HG03097 (cell line): ENCODE measurements around the gene TEX13A.
"Not testable (repeated sequence)": the region's sequence is repeated elsewhere in the genome, so short reads cannot be mapped to it uniquely, and the experiment has no call there.

Source experiments
- ATAC-seq: cut with Tn5 transposase; IDR thresholded peaks from one replicate; pipeline ENCODE4 v1.9.1; 2021; ENCODE audit not compliant: unreplicated experiment, low FRiP score

Gene TEX13A, protein sequence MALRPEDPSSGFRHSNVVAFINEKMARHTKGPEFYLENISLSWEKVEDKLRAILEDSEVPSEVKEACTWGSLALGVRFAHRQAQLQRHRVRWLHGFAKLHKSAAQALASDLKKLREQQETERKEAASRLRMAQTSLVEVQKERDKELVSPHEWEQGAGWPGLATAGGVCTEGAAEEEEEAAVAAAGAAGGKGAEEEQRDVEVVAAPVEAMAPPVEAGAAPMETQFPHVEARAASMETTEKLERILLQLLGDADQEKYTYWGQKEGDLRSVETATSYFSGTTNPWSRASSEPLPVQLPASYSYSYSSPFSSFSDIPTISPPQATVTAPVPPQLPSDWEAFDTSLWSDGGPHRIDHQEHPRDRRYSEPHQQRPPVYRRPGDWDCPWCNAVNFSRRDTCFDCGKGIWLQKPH

DNA sequence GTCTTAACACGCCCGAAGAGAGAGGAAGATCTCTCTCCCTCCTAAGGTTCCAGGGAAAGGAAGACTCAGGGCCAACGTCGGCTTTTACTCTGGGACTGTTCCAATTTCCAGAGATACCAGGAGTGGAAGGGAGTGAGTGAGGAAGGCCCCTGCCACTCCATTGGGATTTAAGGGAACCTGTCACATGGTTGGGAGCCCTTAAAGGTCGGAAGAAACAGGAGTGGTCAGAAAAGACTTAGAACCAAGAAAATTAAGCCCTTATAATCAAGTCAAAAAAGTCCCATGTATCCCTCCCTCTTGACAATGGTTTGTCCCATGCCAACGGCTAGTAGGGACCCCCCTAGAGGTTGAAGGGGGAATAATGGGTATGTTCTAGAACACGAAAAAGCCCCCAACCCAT is at the start of gene TEX13A:
TEX13A (minus strand) TSS at position 59 of the 400 bp plus-strand sequence. CDS start 297 bp downstream, outside the sequence.
- ATAC-seq = no peak

DNA sequence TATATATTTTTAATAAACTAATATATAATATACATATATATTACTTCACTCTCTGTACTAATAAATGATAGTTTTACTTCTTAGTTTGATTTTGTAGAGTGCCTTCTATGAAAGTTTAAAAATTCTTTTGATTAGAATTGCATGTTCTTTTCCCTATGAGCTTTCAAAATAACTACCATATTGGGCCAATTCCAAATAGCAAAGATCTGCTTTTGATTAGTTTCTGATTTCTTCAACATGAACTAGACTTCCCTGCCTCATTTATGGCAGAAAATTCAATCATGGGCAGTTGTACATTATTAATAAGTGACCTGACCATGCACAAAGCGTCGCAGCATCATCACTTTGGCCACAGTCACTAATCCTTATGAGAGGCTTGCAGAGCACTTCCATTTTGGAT is 48.9 kb upstream of the TEX13A start:
- no peak for ATAC-seq

DNA sequence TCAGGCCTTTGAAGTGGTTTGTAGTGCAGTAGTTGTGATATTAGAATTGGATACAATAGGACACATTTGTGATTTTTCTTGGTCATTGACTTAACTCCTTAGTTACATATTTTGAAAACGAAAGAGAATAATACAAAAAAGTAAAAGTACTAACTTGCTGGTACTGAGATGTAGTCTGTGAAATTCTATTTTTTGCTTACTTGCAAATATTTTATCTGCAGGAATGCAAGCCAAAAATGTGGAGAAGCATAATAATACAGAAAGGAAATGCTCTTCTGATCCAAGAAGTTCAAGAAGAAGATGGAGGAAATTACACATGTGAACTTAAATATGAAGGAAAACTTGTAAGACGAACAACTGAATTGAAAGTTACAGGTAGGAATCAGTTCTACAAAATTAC is 46.7 kb upstream of the TEX13A start:
- ATAC-seq = no peak

DNA sequence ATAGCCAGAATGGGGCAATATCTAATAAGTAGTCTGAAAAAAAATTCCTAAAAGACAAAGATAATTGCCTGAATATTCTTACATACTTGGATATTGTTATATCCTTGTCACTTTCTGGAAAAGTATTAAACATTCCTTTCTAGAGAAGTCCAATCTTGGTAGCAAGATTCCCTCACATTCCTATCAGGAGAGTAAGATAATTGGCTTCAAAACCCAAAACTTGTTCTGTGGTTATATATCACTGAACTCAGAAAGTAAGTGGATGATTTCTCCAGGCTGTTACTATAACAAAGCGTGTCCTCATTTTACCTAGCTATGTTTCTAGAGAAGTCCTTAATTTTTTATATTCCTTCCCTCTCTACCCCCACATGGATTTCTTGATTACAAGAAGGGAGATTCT is 46.0 kb upstream of the TEX13A start:
- ATAC-seq = no peak

DNA sequence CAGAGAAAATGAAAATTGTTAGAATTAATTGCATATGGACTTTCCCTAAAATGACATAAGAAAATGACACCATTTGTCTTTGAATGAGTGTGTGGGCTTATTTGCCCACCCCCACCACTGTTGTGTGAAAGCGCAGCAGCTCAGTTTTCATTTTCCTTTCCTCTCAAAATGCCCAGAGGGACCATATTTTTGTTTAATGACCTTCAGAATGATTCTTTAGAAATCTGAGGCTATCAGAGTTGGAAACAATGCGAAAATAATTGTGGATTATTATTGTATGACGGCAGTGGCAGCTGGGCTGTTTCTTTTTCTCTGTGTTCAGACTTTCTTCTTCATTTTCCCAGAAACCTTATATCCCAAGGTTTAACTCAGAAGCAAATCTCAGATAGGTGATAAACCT is 44.6 kb upstream of the TEX13A start:
- ATAC-seq = no peak

DNA sequence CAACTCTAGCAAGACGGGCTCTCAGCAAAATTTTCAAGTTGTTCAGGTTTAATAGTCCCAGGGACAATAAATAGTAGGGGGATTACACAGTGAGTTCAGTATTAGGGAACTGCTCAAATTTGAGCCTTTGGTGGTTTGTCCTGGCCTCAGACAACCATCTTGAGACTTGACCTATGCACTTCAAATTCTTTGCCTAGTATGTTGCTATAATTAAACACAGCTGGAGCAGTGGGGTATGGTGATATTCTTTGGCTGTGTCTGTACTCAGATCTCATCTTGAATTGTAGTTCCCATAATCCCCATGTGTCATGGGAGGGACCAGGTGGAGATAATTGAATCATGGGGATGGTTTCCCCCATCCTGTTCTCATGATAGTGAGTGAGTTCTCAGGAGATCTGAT is 43.3 kb upstream of the TEX13A start:
- no peak for ATAC-seq

DNA sequence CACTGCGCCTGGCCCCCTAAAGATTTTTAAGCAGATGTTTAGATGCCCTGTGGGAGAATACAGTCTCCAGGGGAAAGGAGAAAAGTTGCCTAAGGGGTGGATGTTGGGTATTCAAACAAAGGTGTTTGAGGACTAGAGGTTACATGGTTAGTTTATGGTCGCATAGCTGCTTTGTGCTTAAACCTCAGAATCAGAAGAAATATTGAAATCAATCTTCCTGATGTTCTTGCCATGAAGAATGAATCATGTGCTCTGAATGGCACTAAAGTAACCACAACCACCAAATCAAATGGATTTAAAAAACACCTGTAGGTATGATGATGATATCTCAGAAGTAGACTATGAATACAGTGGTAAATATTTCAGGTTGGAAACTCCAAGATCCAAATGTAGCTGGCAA is 42.7 kb upstream of the TEX13A start:
- ATAC-seq = no peak

DNA sequence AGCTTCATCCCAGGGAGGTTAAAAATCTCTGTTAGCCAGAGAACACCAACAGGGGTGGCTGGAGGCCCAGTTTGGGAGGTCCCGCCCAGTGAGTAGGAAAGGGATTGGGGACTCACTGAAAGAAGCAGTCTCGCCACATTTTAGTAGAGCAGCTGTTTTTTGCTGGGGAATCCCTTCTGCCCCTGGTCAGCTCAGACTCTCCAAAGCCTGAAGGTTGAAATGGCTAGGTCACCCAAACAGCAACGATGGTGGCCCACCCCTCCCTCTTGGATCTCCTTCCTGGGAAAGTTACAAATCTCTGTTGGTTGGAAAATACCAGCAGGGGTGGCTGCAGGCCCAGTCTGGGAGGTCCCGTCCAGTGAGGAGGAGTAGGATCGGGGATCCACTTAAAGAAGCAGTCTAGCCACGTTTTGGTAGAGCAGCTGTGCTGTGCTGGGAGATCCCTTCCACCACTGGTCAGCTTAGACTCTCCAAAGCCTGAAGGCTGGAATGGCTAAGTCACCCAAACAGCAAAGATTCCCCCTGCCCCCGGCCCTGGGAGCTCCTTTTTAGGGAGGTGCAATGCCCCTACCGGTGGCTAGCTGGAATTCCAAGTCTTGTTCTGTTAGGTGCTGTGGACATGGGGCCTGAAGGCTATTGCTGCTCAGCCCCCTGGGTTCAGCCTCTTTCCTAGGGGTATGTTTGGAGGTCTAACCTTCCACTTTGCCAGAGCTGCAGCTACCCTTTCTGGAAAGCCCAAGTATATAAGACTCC is 40.0 kb upstream of the TEX13A start:
- no peak for ATAC-seq

DNA sequence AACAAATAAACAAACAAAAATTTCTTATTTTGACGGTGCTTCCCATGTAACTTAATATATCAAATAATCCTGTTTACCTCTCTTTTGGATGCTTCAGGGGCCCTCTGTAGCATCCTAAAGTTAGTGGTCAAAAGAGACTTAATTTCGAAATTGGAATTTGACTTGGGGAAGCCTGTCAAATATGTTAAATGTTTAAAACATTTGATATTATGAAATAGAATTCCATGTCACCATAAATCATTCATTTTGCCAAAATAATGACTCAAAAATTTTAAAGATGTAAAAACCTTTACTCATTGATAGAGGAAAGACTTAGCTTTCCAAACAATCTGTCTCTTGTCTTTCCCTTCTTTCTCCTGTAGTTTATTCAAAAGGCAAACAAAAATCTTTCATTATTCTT is 20.6 kb upstream of the TEX13A start:
- no peak for ATAC-seq

DNA sequence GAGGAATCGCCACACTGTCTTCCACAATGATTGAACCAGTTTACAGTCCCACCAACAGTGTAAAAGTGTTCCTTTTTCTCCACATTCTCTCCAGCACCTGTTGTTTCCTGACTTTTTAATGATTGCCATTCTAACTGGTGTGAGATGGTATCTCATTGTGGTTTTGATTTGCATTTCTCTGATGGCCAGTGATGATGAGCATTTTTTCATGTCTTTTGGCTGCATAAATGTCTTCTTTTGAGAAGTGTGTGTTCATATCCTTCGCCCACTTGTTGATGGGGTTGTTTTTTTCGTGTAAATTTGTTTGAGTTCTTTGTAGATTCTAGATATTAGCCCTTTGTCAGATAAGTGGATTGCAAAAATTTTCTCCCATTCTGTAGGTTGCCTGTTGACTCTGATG is 16.9 kb upstream of the TEX13A start:
- ATAC-seq = not testable (repeated sequence)

DNA sequence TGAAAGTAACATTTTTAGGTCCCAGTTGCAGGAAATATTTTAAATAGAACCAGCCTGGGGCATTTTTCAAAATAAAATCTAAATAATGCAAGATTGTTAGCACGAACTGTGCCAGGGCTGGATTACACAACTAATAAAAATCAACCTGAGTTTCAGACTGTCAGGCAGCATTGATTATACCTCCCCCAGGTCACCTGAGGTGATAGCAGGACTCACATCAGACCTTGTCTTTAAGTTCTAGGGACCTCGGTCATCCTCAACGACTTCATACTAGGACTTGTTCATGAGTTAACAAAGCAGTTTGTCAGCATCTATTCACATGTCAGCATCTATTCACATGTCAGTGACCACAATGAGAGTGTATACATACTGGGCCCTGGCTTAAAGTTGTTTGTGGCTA is 8.7 kb upstream of the TEX13A start:
- no peak for ATAC-seq

DNA sequence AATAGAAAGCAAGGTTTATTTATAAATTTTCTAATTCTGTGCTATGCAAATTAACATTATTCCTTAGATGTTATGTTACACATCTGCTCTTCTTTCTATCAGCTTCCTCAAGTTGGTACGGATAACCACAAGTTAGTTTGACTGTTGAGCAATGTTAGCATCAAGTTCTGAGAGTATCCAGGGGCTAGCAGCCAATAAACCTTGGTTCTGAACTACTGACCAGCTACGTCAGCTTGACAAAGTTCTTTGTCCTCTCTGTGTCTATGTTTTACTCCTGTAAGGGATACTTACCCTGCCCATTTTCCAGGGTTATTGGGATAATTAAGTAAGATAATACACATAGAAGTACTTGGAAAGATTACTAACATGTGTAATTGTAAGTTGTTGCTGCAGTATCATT is 8.1 kb upstream of the TEX13A start:
- no peak for ATAC-seq

DNA sequence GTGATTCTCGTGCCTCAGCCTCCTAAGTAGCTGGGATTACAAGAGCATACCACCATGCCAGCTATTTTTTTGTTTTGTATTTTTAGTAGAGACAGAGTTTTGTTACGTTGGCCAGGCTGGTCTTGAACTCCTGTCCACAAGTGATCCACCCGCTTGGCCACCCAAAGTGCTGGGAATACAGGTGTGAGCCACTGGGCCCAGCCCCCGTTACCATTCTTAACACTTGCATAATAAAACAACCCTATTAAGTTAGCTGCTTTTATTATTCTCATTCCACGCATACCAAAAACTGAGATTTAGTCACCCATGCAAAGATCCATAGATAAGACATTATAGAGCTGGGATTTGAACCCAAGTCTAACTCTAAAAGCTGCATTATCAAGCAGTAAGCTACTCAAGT is 6.0 kb upstream of the TEX13A start:
- ATAC-seq = no peak

DNA sequence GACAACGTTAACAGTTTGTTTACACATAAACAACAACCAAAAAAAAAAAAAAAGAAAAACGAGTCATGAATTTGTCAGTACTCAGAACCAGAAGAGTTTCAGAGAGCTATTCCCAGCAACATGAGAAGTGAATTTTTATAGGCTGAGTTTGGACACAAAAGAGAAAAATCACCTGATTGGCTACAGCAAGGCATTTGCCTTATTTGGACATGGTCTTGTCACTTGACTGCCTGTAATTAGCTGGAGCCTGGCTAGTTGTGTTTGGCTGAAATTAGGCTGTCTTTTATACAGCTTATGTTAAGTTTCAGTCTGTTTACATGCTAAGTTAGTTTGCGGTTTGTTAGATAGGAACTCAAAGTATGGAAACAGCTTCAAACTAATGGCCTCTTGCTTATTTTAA is 880 bp upstream of the TEX13A start:
- ATAC-seq = no peak

DNA sequence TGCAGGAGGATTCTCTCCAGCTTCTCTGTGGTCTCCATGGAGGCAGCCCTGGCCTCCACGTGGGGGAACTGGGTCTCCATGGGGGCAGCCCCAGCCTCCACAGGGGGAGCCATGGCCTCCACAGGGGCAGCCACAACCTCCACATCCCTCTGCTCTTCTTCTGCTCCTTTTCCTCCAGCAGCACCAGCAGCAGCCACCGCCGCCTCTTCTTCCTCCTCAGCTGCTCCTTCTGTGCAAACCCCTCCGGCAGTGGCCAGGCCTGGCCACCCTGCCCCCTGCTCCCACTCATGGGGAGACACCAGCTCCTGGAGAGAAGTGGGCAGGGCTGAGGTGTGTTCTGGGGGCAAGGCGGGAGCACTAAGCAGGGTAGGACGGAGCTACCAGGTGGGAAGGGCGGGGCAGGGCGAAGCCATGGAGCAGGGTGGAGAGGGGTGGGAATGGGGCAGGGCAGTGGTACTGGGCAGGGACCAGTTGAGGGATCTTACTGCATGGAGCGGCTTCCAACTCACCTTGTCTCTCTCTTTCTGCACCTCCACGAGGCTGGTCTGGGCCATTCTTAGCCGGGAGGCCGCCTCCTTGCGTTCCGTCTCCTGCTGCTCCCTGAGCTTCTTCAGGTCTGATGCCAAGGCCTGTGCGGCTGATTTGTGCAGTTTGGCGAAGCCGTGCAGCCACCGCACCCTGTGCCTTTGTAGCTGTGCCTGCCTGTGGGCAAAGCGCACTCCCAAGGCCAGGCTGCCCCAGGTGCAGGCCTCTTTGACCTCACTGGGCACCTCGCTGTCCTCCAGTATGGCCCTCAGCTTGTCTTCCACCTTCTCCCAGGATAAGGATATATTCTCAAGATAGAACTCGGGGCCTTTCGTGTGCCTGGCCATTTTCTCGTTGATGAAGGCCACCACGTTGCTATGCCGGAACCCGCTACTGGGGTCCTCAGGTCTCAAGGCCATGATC is 766 bp downstream of the TEX13A start:
- ATAC-seq = no peak

DNA sequence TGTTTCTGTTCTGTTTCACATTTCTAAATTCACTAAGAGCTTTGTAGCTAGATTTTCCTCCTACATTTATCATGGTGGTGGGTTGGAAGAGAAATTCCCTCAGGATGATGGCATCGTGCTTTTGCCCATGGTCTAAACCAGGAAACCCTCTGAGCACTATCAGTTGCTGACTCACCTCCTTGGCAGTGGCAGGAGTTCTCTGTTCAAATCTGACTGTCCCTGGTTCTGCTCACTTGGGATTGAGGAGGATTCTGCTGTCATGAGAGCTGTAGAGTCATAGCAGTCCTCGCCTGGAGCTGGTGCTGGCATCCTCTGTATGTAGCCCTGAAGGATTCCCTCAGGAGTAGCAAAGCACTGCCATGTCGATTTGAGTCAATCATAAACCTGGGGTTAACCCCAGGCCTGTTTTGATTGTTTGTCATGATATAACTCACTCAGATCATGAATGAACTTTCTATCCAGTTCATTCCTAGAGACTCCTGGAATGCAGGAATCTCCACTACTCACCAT is 9.4 kb downstream of the TEX13A start:
- ATAC-seq = no peak

DNA sequence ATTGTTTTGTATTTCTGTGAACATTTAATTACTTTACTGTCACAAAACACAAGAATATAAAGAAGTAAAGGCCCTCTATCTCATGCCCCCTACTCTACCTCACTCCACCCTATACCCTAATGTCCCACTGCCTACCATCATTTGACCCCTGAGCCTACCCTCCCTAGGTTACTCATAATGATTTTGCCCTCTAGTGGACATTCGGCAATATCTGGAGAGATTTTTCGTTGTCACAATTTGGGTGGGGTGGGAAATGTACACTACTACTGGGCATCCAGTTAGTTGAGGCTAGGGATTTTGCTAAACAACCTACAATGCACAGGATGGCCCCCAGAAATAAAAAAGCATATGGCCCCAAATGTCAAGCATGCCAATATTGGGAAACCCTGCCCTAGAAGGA is 10.2 kb downstream of the TEX13A start:
- ATAC-seq = no peak

DNA sequence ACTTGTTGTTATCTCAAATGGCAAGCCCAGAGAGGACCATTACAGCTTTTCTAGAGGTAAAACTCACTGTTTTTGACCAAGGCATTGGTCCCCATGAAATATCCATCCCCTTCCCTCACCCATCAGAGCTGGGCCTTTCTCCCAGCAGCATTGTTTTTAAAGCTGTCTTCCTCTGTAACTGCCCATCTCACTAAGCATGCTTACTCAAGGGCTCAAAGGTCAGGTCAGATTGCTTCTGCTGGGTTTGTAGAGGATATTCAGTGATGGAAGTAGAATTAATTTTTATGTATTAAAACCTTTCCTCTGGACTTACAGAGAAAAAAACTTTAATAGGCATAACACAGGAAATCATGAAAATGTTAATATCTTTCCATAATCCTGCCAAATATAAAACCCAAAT is 11.1 kb downstream of the TEX13A start:
- ATAC-seq = no peak

DNA sequence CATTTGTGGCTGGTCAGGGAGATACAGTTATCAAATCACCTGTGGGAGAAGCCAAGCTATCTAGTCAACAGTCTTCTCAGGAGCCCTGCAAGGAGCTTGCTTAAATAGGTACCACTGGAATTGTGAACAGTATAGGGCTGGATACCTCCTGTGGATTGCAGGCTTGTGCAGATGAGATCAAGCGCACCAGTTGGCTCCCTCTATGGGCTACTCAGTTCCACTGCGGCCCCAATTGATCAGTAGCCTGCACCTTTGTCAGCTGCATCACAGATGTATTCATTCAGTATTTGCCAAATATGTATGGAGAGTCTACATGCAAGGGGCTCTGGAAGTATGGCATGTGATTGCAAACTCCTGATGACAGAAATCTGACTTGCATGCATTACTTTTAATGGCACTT is 28.6 kb downstream of the TEX13A start:
- no peak for ATAC-seq

DNA sequence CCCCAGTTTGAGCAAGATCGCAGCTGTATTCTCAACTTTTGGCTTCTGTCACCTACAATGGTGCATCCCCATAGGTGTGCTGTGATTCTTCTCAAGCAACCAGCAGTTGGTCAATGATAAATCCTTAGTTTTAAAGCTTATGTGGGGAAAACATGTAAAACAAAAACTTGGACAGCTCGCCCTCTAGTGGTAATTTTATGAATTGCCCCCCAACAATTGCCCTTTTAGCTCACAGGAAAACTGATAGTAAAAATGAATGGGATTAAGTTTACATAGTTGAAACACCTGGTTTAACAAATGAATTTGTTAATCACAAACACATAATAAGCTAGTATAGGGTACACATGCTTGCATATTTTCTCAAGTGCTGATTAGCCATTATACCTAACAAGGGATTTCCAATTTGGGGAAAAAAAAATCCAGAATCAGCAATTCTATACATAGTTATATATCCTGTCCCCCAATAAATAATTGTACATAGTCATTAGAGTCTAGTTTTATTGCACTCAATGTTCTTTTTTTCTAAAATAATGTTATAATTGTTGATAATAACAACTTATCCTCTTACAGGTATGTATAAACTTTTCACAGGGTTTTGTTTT is 30.1 kb downstream of the TEX13A start:
- no peak for ATAC-seq
